Measurements from ENCODE around the gene NHERF1. TPM values are rescaled to one million over a fixed set of nuclear protein-coding genes. Genes with fewer than 3 reads are reported as not detected.

The NHERF1 gene
- total and polyA plus RNA-seq, 2 of the 8 experiments (the other 6 are each of a cell fraction or from before 2014, with no cell fraction given) = 92.9 to 99.2 TPM

DNA sequence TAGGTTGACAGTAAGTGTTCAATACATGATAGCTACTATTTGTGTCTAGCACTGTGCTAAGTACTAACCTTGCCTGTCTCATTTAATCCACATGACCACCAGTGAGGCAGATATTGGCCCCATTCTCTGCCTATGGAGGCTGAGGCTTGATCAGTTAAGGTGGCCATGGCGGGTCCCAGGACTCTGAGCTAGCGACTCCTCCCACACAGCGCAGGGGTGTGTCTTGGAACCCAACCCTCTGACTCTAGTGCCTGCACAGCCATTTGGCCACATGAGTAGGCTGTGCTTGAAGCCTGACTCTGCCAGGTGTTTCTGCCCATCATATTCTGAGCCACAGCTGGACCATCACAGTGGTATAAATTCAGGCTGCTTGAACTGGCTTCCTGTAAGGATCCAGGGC, 6.4 kb downstream of the NHERF1 start:
- Histone ChIP-seq H3K23me2 (ENCODE audit: low read depth, low read length) (peaks cover 6% of the 10 kb centered on the region; the same call in 1 of the 2 replicates), H4K91ac (replicated peaks; ENCODE audit: insufficient read length, low read length) (no peak overlapping the region), H3K14ac (ENCODE audit: insufficient read length) (no peak overlapping the region), H3K18ac (ENCODE audit: extremely low read depth, low read length) (no peak overlapping the region), H3K36me3 (ENCODE audit: control insufficient read depth in 2 of 4, insufficient read depth in 4 of 4, low read length in 3 of 4) (peaks cover 0 to 5% (median 0%) of the 10 kb centered on the region in 4 experiments; a peak in 1 of 8 replicates), H4K20me1 (replicated peaks in 1 of 2; ENCODE audit: control insufficient read depth in 1 of 2, insufficient read depth in 2 of 2, low read length in 2 of 2) (peaks cover 15 to 35% of the 10 kb centered on the region in 2 experiments), H3K79me2 (ENCODE audit: control insufficient read depth in 1 of 2, insufficient read depth in 2 of 2, low read length in 2 of 2) (peaks cover 7 to 88% of the 10 kb centered on the region in 2 experiments; a peak in 3 of 4 replicates), H3K27ac (ENCODE audit: low read depth, low read length) (no peak overlapping the region), H2BK15ac (ENCODE audit: low read length) (no peak overlapping the region), H3K27me3 (replicated peaks in 1 of 4; ENCODE audit: control insufficient read depth in 3 of 4, extremely low read depth in 1 of 4, insufficient read depth in 3 of 4, low read length in 3 of 4) (no peaks in the 10 kb centered on the region), H2BK12ac (ENCODE audit: low read depth, low read length) (no peak overlapping the region), H2BK20ac (ENCODE audit: low read length) (no peak overlapping the region), H3K79me1 (ENCODE audit: low read depth, low read length) (peaks cover 28% of the 10 kb centered on the region), H3K4me2 (ENCODE audit: insufficient read depth in 1 of 2, low read depth in 2 of 2, low read length in 2 of 2) (no peak overlapping the region), H3K9me3 (ENCODE audit: insufficient read depth in 2 of 2, low read depth in 1 of 2, low read length in 1 of 2) (no peaks in the 10 kb centered on the region), H2AK5ac (ENCODE audit: low read depth, low read length) (no peak overlapping the region), H3K4me1 (replicated peaks in 1 of 4; ENCODE audit: control insufficient read depth in 3 of 4, insufficient read depth in 4 of 4, low read length in 3 of 4) (peaks cover 0 to 49% (median 33%) of the 10 kb centered on the region in 4 experiments; a peak in 6 of 7 replicates), H3K9ac (replicated peaks in 1 of 4; ENCODE audit: extremely low read depth in 1 of 4, low read depth in 3 of 4, low read length in 3 of 4) (no peak overlapping the region), H4K5ac (ENCODE audit: insufficient read length, low read depth, low read length) (no peak overlapping the region), H3K4me3 (ENCODE audit: extremely low read depth in 1 of 4, insufficient read depth in 2 of 4, low read depth in 3 of 4, low read length in 4 of 4) (no peak overlapping the region), H2BK120ac (replicated peaks; ENCODE audit: low read depth, low read length) (no peak overlapping the region), H4K8ac (ENCODE audit: extremely low read depth, insufficient read depth, low read length) (no peak overlapping the region), H3K56ac (replicated peaks; ENCODE audit: insufficient read length, low read depth, low read length) (no peak overlapping the region), H2BK5ac (ENCODE audit: low read depth, low read length) (no peak overlapping the region), H2AFZ (ENCODE audit: low read length) (no peak overlapping the region), H3K4ac (replicated peaks; ENCODE audit: insufficient read length, low read depth, low read length) (no peak overlapping the region), H3K23ac (ENCODE audit: insufficient read length) (no peak overlapping the region)
- TF ChIP-seq CEBPB (IDR thresholded peaks at IDR 0.05; ENCODE audit: low read depth, low read length) (no peak), RBBP5 (IDR thresholded peaks at IDR 0.05; ENCODE audit: borderline replicate concordance, low read depth, low read length) (no peak), SP2 (IDR thresholded peaks at IDR 0.05; ENCODE audit: low read length) (no peak), BRCA1 (IDR thresholded peaks at IDR 0.05; ENCODE audit: low read depth, low read length) (no peak), CTBP2 (IDR thresholded peaks at IDR 0.05; ENCODE audit: borderline replicate concordance, insufficient read depth, insufficient read length, low read length) (no peak), POU5F1 (IDR thresholded peaks at IDR 0.05; ENCODE audit: low read depth, low read length) (no peak), HDAC6 (IDR thresholded peaks at IDR 0.05; ENCODE audit: low read depth, low read length) (no peak), NRF1 (IDR thresholded peaks at IDR 0.05; ENCODE audit: low read depth, low read length) (no peak), RNF2 (IDR thresholded peaks at IDR 0.05; ENCODE audit: borderline replicate concordance, low read depth, low read length, missing control alignments, poor library complexity, severe bottlenecking) (no peak), EZH2 (IDR thresholded peaks at IDR 0.05; ENCODE audit: low read depth, low read length, severe bottlenecking) (no peak), EGR1 (IDR thresholded peaks at IDR 0.05; ENCODE audit: borderline replicate concordance, low read depth, low read length) (no peak), ASH2L (IDR thresholded peaks at IDR 0.05; ENCODE audit: low read length) (no peak), TBP (IDR thresholded peaks at IDR 0.05; ENCODE audit: low read depth, low read length) (no peak)
- FAIRE-seq = no peak
- WGBS, 2 experiments (ENCODE audit: extremely low coverage in 1 of 2, insufficient coverage in 1 of 2, insufficient read length in 1 of 2, insufficient replicate concordance in 2 of 2, low coverage in 1 of 2, low lambda C conversion rate in 2 of 2, missing lambda C conversion rate in 1 of 2) = 100% methylated on average over 3 of the region's 3 CpGs; no CpG with 5 or more reads in 1 of the 2 experiments
- no peak for DNase-seq (ENCODE audit: low read depth in 1 of 2, low spot score in 2 of 2)
- ChIA-PET POLR2A (ENCODE audit: partially characterized antibody) (interaction anchor here (1.4 kb wide), 1 partner anchor 10 kb away, joined by 3 read pairs; no protein-coding TSS in a partner anchor), CTCF (ENCODE audit: partially characterized antibody) (interaction anchor here (1.2 to 15.7 kb wide), 5 partner anchors 9 to 88 kb away, joined by 3 to 231 read pairs (median 45); partner anchors contain the start of genes NAT9 and RAB37)

Data from H1 (cell line).